Measurements from ENCODE around the gene KDM8. TPM values are rescaled to one million over a fixed set of nuclear protein-coding genes. Genes with fewer than 3 reads are reported as not detected.

KDM8 gene
- total RNA-seq, 1 donor from 2014 or later, result 12.5 TPM

DNA sequence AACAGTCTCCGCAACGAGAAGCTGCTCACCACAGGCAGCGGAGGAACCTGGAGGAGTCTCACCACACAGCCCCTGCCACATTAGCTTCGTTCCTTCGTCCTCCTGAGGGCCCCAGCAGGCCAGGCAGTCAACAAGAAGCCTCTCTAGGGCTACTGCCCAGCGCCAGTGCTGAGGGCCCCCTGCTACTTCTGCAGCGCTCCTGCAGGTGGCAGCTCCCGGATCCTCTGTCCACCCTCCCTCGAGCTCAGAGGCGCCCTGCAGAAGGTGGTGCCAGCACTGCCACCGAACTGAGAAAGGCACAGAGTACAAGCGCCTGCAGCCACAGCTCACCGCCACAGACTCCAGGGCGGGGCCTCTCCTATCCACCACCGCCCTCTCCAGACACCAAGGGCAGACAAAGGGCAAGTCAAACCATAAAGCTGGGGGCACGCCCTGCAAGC is 27.3 kb downstream of the KDM8 start:
- no peaks in the 10 kb centered on the region for H3K27me3 Mint-ChIP-seq
- DNase-seq (ENCODE audit: low spot score, unreplicated experiment), result no peak
- H3K36me3 Mint-ChIP-seq (ENCODE audit: insufficient read depth), result peaks cover 1% of the 10 kb centered on the region
- TF ChIP-seq, protein P1, sequence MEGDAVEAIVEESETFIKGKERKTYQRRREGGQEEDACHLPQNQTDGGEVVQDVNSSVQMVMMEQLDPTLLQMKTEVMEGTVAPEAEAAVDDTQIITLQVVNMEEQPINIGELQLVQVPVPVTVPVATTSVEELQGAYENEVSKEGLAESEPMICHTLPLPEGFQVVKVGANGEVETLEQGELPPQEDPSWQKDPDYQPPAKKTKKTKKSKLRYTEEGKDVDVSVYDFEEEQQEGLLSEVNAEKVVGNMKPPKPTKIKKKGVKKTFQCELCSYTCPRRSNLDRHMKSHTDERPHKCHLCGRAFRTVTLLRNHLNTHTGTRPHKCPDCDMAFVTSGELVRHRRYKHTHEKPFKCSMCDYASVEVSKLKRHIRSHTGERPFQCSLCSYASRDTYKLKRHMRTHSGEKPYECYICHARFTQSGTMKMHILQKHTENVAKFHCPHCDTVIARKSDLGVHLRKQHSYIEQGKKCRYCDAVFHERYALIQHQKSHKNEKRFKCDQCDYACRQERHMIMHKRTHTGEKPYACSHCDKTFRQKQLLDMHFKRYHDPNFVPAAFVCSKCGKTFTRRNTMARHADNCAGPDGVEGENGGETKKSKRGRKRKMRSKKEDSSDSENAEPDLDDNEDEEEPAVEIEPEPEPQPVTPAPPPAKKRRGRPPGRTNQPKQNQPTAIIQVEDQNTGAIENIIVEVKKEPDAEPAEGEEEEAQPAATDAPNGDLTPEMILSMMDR (IDR thresholded peaks at IDR 0.05; ENCODE audit: unreplicated experiment), result peak; percentile 21
- H3K4me1 Mint-ChIP-seq (ENCODE audit: low read depth), result peaks cover 10% of the 10 kb centered on the region
- no peaks in the 10 kb centered on the region for H3K9me3 Mint-ChIP-seq (ENCODE audit: low read depth)
- H3K27ac Mint-ChIP-seq, result no peak overlapping the region
- H3K4me3 Mint-ChIP-seq (ENCODE audit: low read depth), result no peak overlapping the region

DNA sequence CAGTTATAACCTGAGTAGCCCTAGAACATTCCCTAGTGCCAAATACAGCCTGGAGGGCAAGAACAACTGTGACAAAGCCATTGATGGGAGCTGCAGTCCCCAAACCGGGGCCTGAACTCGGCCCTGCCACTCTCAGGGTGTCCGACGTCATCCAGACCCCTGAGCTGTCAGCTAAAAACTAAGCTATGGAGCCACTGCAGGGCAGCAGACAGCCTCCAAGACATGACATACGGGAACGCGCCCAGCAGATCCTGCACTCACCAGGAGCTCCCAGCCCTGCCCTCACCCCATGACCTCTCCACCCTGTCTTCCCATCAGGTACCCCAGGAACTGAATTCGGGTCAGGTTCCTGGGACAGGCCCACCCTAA is 28.4 kb downstream of the KDM8 start:
- Mint-ChIP-seq H3K27ac (no peak overlapping the region), H3K27me3 (no peaks in the 10 kb centered on the region), H3K9me3 (ENCODE audit: low read depth) (no peaks in the 10 kb centered on the region), H3K4me1 (ENCODE audit: low read depth) (peaks cover 6% of the 10 kb centered on the region), H3K36me3 (ENCODE audit: insufficient read depth) (peaks cover 1% of the 10 kb centered on the region), H3K4me3 (ENCODE audit: low read depth) (no peak overlapping the region)
- TF ChIP-seq, protein P1 (IDR thresholded peaks at IDR 0.05; ENCODE audit: unreplicated experiment), result no peak
- no peak for DNase-seq (ENCODE audit: low spot score, unreplicated experiment)

DNA sequence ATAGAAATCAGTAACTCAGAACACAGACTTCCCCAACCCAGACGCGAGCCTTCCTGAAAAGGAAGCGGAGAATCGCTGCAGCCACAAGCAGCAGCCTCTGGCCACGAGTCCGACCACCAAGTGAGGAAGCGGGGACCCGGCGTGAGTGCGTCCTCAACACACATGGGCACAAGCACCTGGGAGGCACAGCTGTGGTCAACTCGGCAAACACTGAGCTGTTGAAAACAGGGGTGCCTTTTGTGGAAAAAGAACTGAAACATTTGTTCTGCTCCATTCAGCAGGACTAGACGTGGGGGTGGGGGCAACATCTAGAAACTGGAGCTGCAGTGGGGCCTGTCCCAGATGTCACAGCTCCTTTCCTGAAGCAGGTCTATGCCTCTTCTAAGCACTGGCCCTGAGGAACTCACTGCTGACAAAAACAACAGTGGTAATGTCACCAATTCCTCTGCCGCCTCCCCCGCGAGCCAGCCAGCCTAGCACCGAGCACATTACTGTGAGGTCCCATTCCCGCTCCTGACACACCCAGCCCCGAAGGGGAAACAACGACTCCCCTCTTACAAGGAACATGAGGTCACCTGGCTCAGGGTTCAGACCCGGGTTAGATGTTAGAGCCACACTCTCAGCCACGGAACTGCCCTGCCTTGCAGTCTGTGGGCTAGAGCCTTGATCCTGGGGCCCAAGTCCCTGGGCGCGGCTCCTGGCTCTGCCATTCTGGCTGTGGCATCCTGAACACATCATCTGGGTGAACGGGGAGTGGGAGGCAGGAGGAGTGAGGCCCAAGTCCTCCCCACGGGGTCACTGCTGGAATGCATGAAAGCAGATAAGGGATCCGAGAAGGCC is 29.0 kb downstream of the KDM8 start:
- no peaks in the 10 kb centered on the region for H3K9me3 Mint-ChIP-seq (ENCODE audit: low read depth)
- TF ChIP-seq, protein P1 (IDR thresholded peaks at IDR 0.05; ENCODE audit: unreplicated experiment), result no peak
- no peak for DNase-seq (ENCODE audit: low spot score, unreplicated experiment)
- peaks cover 1% of the 10 kb centered on the region for H3K36me3 Mint-ChIP-seq (ENCODE audit: insufficient read depth)
- no peak overlapping the region for H3K27ac Mint-ChIP-seq
- H3K4me1 Mint-ChIP-seq (ENCODE audit: low read depth), result peaks cover 8% of the 10 kb centered on the region
- no peak overlapping the region for H3K4me3 Mint-ChIP-seq (ENCODE audit: low read depth)
- no peaks in the 10 kb centered on the region for H3K27me3 Mint-ChIP-seq

DNA sequence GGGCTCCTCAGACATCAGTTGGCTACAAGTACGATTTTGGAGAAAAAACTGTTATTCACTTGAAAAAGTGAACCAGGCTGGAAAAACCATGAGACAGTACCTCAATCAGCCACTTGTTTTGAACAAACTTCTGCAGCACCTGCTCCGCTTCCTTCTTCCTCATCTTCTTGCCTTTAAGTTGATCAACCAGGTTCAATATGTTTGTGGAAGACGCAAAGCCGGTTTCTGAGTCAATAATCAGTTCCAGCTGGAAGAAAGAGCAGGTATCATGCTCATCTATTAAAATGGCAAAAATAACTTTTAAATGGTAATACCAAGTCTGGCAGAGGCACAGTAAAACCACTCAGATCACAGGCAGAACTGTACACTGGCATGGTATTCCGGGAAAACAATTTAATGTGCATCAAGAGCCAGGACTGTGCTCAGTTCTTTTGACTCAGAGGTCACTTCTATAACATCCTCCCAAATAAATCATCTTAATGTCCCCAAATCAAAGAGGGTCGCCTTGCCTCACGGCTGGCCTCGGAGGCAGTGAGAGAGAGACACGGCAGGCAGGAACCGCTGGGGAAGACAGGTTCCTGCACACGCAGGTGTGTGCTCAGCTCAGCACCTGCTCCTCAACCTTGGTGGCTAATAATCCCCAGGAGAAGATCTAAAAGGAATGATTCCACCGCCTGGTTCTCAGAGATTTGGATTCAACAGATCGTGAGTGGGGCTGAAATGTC is 29.7 kb downstream of the KDM8 start:
- H3K27me3 Mint-ChIP-seq, result peaks cover 4% of the 10 kb centered on the region
- H3K27ac Mint-ChIP-seq, result no peak overlapping the region
- DNase-seq (ENCODE audit: low spot score, unreplicated experiment), result no peak
- H3K9me3 Mint-ChIP-seq (ENCODE audit: low read depth), result no peaks in the 10 kb centered on the region
- H3K4me1 Mint-ChIP-seq (ENCODE audit: low read depth), result peaks cover 8% of the 10 kb centered on the region
- peaks cover 1% of the 10 kb centered on the region for H3K36me3 Mint-ChIP-seq (ENCODE audit: insufficient read depth)
- TF ChIP-seq, protein P1 (IDR thresholded peaks at IDR 0.05; ENCODE audit: unreplicated experiment), result no peak
- H3K4me3 Mint-ChIP-seq (ENCODE audit: low read depth), result no peak overlapping the region

DNA sequence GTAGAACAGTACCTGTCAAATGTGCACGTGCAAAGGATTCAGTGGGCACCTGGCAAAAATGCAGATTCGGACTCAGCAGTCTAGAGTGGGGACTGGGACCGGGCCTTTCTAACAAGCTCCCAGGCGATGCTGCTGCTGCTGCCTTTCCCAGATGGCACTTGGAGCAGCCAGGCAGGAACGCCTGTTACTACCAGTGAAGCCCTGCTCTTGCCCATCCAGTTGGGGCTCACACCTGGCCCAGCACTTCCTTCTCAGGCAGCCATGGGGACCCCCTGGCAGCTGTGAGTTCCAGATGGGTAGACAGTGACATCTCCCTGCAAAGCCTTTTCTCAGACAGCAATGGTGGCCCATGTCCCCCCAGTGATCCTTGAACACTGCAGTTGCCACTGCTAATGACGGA is 30.4 kb downstream of the KDM8 start:
- TF ChIP-seq, protein P1 (IDR thresholded peaks at IDR 0.05; ENCODE audit: unreplicated experiment), result no peak
- Mint-ChIP-seq H3K27ac (no peak overlapping the region), H3K4me3 (ENCODE audit: low read depth) (no peak overlapping the region), H3K4me1 (ENCODE audit: low read depth) (peaks cover 8% of the 10 kb centered on the region), H3K9me3 (ENCODE audit: low read depth) (no peaks in the 10 kb centered on the region), H3K36me3 (ENCODE audit: insufficient read depth) (peaks cover 1% of the 10 kb centered on the region), H3K27me3 (peaks cover 5% of the 10 kb centered on the region)
- no peak for DNase-seq (ENCODE audit: low spot score, unreplicated experiment)

All from progenitor cell of endocrine pancreas (in vitro differentiated cells).